PC-3 (cell line): ENCODE measurements around the gene COL7A1.

Experiments
- CTCF ChIP-seq: fragments of 300-600 bp; sonication (generic); conservative IDR thresholded peaks from 2 replicates; pipeline ENCODE4 v1.5.1; 2017; ENCODE audit warnings: antibody characterized with exemption, low read depth, mild to moderate bottlenecking, low read length
- EZH2 ChIP-seq: fragments of 300-600 bp; sonication (generic); IDR thresholded peaks from one replicate; pipeline ENCODE4 v1.6.1; 2017; ENCODE audit warnings: antibody characterized with exemption, mild to moderate bottlenecking, low read length; ENCODE audit not compliant: unreplicated experiment
- EZH2phosphoT487 ChIP-seq: fragments of 300-600 bp; sonication (generic); IDR thresholded peaks from 2 replicates; pipeline ENCODE4 v1.6.1; 2018; ENCODE audit warnings: mild to moderate bottlenecking, antibody characterized with exemption, low read length, borderline replicate concordance

- no peak for TF ChIP-seq CTCF
- TF ChIP-seq EZH2: no peak
- TF ChIP-seq EZH2phosphoT487: no peak
Measured at GRCh38 chr3:48642605-48643004, 47.5 kb upstream of the COL7A1 start.
